ENCODE measurements around the gene C1orf94.
A peak's percentile ranks its signal among the peaks of the same experiment; 100 is the strongest.

The C1orf94 gene

GRCh38 chr1:34147301-34147700, 29.4 kb upstream of the C1orf94 start:
- DNase-seq (ENCODE audit: low spot score), result no peak
- Histone ChIP-seq H2AFZ (ENCODE audit: low read length) (no peak overlapping the region), H3K14ac (ENCODE audit: low read length) (no peak overlapping the region), H2BK15ac (ENCODE audit: low read length) (no peak overlapping the region), H3K27ac (replicated peaks; ENCODE audit: low read length) (no peak overlapping the region), H2BK120ac (ENCODE audit: low read depth, low read length) (no peak overlapping the region), H3K27me3 (ENCODE audit: control insufficient read depth in 3 of 3, insufficient read depth in 3 of 3, low read depth in 1 of 3, low read length in 3 of 3) (peaks cover 0 to 6% (median 0%) of the 10 kb centered on the region in 3 experiments), H3K4me2 (ENCODE audit: insufficient read depth, low read length, poor library complexity, severe bottlenecking) (no peak overlapping the region), H3K9me3 (replicated peaks in 1 of 2; ENCODE audit: control insufficient read depth in 2 of 2, insufficient read depth in 1 of 2, low read depth in 1 of 2, low read length in 2 of 2) (no peaks in the 10 kb centered on the region), H3K79me1 (ENCODE audit: low read depth, low read length) (no peaks in the 10 kb centered on the region), H3K4ac (ENCODE audit: low read length) (no peak overlapping the region), H3K23ac (ENCODE audit: low read depth, low read length, poor library complexity) (no peak overlapping the region), H4K91ac (ENCODE audit: low read depth, low read length, poor library complexity) (no peak overlapping the region), H2BK5ac (ENCODE audit: low read length) (no peak overlapping the region), H3K4me3 (ENCODE audit: low read length in 2 of 2) (no peak overlapping the region), H2AK5ac (ENCODE audit: low read depth, low read length) (no peak overlapping the region), H3K18ac (ENCODE audit: low read length) (no peak overlapping the region), H3K36me3 (replicated peaks in 1 of 2; ENCODE audit: control insufficient read depth in 2 of 2, insufficient read depth in 2 of 2, low read length in 2 of 2) (no peaks in the 10 kb centered on the region), H4K8ac (ENCODE audit: low read depth, low read length) (no peak overlapping the region), H3K4me1 (ENCODE audit: control insufficient read depth in 2 of 2, insufficient read depth in 1 of 2, low read depth in 1 of 2, low read length in 2 of 2) (peaks cover 0 to 15% of the 10 kb centered on the region in 2 donors), H2BK12ac (ENCODE audit: low read length) (no peak overlapping the region), H3K9ac (ENCODE audit: low read depth, low read length, poor library complexity) (no peak overlapping the region)
- no CpG with 5 or more reads among the region's 4 CpGs for WGBS, 2 donors (ENCODE audit: extremely low coverage in 2 of 2, insufficient read length in 2 of 2, insufficient replicate concordance in 1 of 2)

DNA sequence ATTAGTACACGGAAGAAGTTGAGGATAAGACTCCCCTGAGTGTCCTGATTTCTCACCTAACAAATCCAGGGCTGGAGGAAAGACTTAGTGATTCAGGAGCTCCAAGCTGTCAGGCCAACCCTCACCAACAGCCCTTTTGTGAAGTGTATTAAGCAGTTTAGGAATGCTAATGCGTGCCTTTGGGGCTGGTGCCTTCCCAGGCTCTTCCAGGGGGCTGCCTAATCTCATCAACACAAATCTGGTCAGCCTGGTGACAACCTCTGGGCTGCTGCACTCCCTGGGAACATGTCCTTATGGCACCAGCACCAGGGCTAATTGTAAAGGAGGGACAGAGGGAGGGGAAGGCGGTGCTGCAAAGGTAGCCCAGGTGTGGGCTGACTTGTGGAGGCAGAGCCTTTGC, 27.2 kb upstream of the C1orf94 start:
- DNase-seq (ENCODE audit: low spot score), result peak; percentile 40
- Histone ChIP-seq H3K4me3 (ENCODE audit: low read length in 2 of 2) (no peak overlapping the region), H3K36me3 (replicated peaks in 1 of 2; ENCODE audit: control insufficient read depth in 2 of 2, insufficient read depth in 2 of 2, low read length in 2 of 2) (no peaks in the 10 kb centered on the region), H2BK120ac (ENCODE audit: low read depth, low read length) (no peak overlapping the region), H3K4me1 (ENCODE audit: control insufficient read depth in 2 of 2, insufficient read depth in 1 of 2, low read depth in 1 of 2, low read length in 2 of 2) (peaks cover 0 to 15% of the 10 kb centered on the region in 2 donors), H3K9me3 (replicated peaks in 1 of 2; ENCODE audit: control insufficient read depth in 2 of 2, insufficient read depth in 1 of 2, low read depth in 1 of 2, low read length in 2 of 2) (no peaks in the 10 kb centered on the region), H4K91ac (ENCODE audit: low read depth, low read length, poor library complexity) (no peak overlapping the region), H3K27ac (replicated peaks; ENCODE audit: low read length) (peak overlapping the region; percentile 55), H3K9ac (ENCODE audit: low read depth, low read length, poor library complexity) (no peak overlapping the region), H3K4ac (ENCODE audit: low read length) (no peak overlapping the region), H4K8ac (ENCODE audit: low read depth, low read length) (no peak overlapping the region), H3K23ac (ENCODE audit: low read depth, low read length, poor library complexity) (no peak overlapping the region), H2AFZ (ENCODE audit: low read length) (no peak overlapping the region), H2AK5ac (ENCODE audit: low read depth, low read length) (no peak overlapping the region), H3K18ac (ENCODE audit: low read length) (no peak overlapping the region), H2BK12ac (ENCODE audit: low read length) (no peak overlapping the region), H3K14ac (ENCODE audit: low read length) (no peak overlapping the region), H3K79me1 (ENCODE audit: low read depth, low read length) (no peaks in the 10 kb centered on the region), H3K27me3 (ENCODE audit: control insufficient read depth in 3 of 3, insufficient read depth in 3 of 3, low read depth in 1 of 3, low read length in 3 of 3) (peaks cover 0 to 6% (median 0%) of the 10 kb centered on the region in 3 experiments), H3K4me2 (ENCODE audit: insufficient read depth, low read length, poor library complexity, severe bottlenecking) (no peak overlapping the region), H2BK15ac (ENCODE audit: low read length) (no peak overlapping the region), H2BK5ac (ENCODE audit: low read length) (no peak overlapping the region)
- no CpG with 5 or more reads among the region's 3 CpGs for WGBS, 2 donors (ENCODE audit: extremely low coverage in 2 of 2, insufficient read length in 2 of 2, insufficient replicate concordance in 1 of 2)

GRCh38 chr1:34153246-34153645, 23.5 kb upstream of the C1orf94 start:
- H3K36me3 ChIP-seq (replicated peaks in 1 of 2; ENCODE audit: control insufficient read depth in 2 of 2, insufficient read depth in 2 of 2, low read length in 2 of 2), result no peaks in the 10 kb centered on the region
- H3K27me3 ChIP-seq (ENCODE audit: control insufficient read depth in 3 of 3, insufficient read depth in 3 of 3, low read depth in 1 of 3, low read length in 3 of 3), result peaks cover 0 to 6% (median 0%) of the 10 kb centered on the region in 3 experiments
- no peak overlapping the region for H3K14ac ChIP-seq (ENCODE audit: low read length)
- H3K79me1 ChIP-seq (ENCODE audit: low read depth, low read length), result no peaks in the 10 kb centered on the region
- no peak overlapping the region for H2BK12ac ChIP-seq (ENCODE audit: low read length)
- H4K91ac ChIP-seq (ENCODE audit: low read depth, low read length, poor library complexity), result no peak overlapping the region
- H3K4ac ChIP-seq (ENCODE audit: low read length), result no peak overlapping the region
- H4K8ac ChIP-seq (ENCODE audit: low read depth, low read length), result no peak overlapping the region
- no peaks in the 10 kb centered on the region for H3K9me3 ChIP-seq (replicated peaks in 1 of 2; ENCODE audit: control insufficient read depth in 2 of 2, insufficient read depth in 1 of 2, low read depth in 1 of 2, low read length in 2 of 2)
- no peak overlapping the region for H2BK15ac ChIP-seq (ENCODE audit: low read length)
- no peak overlapping the region for H3K27ac ChIP-seq (replicated peaks; ENCODE audit: low read length)
- H3K9ac ChIP-seq (ENCODE audit: low read depth, low read length, poor library complexity), result no peak overlapping the region
- H3K18ac ChIP-seq (ENCODE audit: low read length), result peak overlapping the region; percentile 54
- peaks cover 0 to 15% of the 10 kb centered on the region in 2 donors for H3K4me1 ChIP-seq (ENCODE audit: control insufficient read depth in 2 of 2, insufficient read depth in 1 of 2, low read depth in 1 of 2, low read length in 2 of 2)
- no peak overlapping the region for H2AK5ac ChIP-seq (ENCODE audit: low read depth, low read length)
- no peak for DNase-seq (ENCODE audit: low spot score)
- no peak overlapping the region for H2BK120ac ChIP-seq (ENCODE audit: low read depth, low read length)
- H3K4me3 ChIP-seq (ENCODE audit: low read length in 2 of 2), result no peak overlapping the region
- H2BK5ac ChIP-seq (ENCODE audit: low read length), result no peak overlapping the region
- H3K4me2 ChIP-seq (ENCODE audit: insufficient read depth, low read length, poor library complexity, severe bottlenecking), result no peak overlapping the region
- no peak overlapping the region for H3K23ac ChIP-seq (ENCODE audit: low read depth, low read length, poor library complexity)
- H2AFZ ChIP-seq (ENCODE audit: low read length), result no peak overlapping the region
- WGBS, 2 donors (ENCODE audit: extremely low coverage in 2 of 2, insufficient read length in 2 of 2, insufficient replicate concordance in 1 of 2), result no CpG with 5 or more reads among the region's 4 CpGs

- Histone ChIP-seq H3K9ac (ENCODE audit: low read depth, low read length, poor library complexity) (no peak overlapping the region), H2BK5ac (ENCODE audit: low read length) (no peak overlapping the region), H3K14ac (ENCODE audit: low read length) (no peak overlapping the region), H3K9me3 (replicated peaks in 1 of 2; ENCODE audit: control insufficient read depth in 2 of 2, insufficient read depth in 1 of 2, low read depth in 1 of 2, low read length in 2 of 2) (no peaks in the 10 kb centered on the region), H3K36me3 (replicated peaks in 1 of 2; ENCODE audit: control insufficient read depth in 2 of 2, insufficient read depth in 2 of 2, low read length in 2 of 2) (no peaks in the 10 kb centered on the region), H3K4ac (ENCODE audit: low read length) (no peak overlapping the region), H2BK120ac (ENCODE audit: low read depth, low read length) (no peak overlapping the region), H4K91ac (ENCODE audit: low read depth, low read length, poor library complexity) (no peak overlapping the region), H3K27ac (replicated peaks; ENCODE audit: low read length) (no peak overlapping the region), H2AFZ (ENCODE audit: low read length) (no peak overlapping the region), H2BK12ac (ENCODE audit: low read length) (no peak overlapping the region), H2BK15ac (ENCODE audit: low read length) (no peak overlapping the region), H3K4me1 (ENCODE audit: control insufficient read depth in 2 of 2, insufficient read depth in 1 of 2, low read depth in 1 of 2, low read length in 2 of 2) (peaks cover 0 to 5% of the 10 kb centered on the region in 2 donors), H3K79me1 (ENCODE audit: low read depth, low read length) (no peaks in the 10 kb centered on the region), H3K27me3 (ENCODE audit: control insufficient read depth in 3 of 3, insufficient read depth in 3 of 3, low read depth in 1 of 3, low read length in 3 of 3) (peaks cover 0 to 17% (median 0%) of the 10 kb centered on the region in 3 experiments), H3K18ac (ENCODE audit: low read length) (no peak overlapping the region), H3K23ac (ENCODE audit: low read depth, low read length, poor library complexity) (no peak overlapping the region), H2AK5ac (ENCODE audit: low read depth, low read length) (no peak overlapping the region), H3K4me2 (ENCODE audit: insufficient read depth, low read length, poor library complexity, severe bottlenecking) (no peak overlapping the region), H3K4me3 (ENCODE audit: low read length in 2 of 2) (no peak overlapping the region), H4K8ac (ENCODE audit: low read depth, low read length) (no peak overlapping the region)
- DNase-seq (ENCODE audit: low spot score), result no peak
- WGBS, 2 donors (ENCODE audit: extremely low coverage in 2 of 2, insufficient read length in 2 of 2, insufficient replicate concordance in 1 of 2), result no CpG with 5 or more reads among the region's 2 CpGs
Measured at GRCh38 chr1:34155860-34156259, 20.8 kb upstream of the C1orf94 start.
